ENCODE data around the gene KLHL26. TPM values are rescaled to one million over a fixed set of nuclear protein-coding genes. Genes with fewer than 3 reads are reported as not detected.
A peak's percentile ranks its signal among the peaks of the same experiment; 100 is the strongest.

The KLHL26 gene
- total and polyA plus RNA-seq, 9 of the 15 experiments (the other 6 are each of a cell fraction or from before 2014, with no cell fraction given) = 0.13 to 13.3 (median 1.4) TPM

DNA sequence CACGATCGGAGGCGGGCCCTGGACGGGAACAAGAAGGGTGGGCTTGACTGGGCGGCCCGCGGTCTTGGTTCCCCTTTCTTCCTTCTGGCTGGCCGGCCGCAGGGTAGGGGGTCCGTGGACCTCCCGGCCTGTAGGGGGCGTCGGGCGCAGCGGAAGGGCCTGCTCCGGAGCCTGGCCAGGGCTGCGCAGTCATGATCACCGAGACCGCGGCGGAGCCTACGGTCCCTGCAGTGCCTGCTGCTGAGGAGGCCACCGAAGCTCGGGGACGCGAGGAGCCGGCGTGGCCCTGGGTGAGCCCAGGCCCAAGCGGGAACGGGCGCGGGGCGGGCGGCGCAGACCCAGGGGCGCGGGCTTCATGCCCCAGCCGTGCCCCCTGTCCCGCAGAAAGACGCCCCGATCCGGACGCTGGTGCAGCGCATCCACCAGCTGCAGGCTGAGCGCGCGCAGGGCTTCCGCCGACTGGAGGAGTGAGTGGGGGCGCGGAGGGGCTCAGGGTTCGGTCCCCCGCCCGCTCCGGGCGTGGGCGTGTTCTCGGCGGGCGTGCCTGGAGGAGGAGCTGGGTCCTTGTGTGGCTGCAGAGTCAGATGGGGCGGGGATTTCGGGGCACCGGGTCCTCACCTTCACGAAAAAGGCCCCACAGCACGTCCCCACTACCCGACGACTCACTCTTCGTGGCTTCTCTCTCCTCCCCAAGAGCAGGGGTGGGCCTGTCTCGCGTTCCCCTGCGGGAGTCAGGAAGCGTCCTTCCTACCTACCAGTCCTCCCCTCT lies 48.0 kb upstream of the KLHL26 start, which contains the start of gene REX1BD (continued):
- TF ChIP-seq, protein P1, sequence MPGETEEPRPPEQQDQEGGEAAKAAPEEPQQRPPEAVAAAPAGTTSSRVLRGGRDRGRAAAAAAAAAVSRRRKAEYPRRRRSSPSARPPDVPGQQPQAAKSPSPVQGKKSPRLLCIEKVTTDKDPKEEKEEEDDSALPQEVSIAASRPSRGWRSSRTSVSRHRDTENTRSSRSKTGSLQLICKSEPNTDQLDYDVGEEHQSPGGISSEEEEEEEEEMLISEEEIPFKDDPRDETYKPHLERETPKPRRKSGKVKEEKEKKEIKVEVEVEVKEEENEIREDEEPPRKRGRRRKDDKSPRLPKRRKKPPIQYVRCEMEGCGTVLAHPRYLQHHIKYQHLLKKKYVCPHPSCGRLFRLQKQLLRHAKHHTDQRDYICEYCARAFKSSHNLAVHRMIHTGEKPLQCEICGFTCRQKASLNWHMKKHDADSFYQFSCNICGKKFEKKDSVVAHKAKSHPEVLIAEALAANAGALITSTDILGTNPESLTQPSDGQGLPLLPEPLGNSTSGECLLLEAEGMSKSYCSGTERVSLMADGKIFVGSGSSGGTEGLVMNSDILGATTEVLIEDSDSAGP (CRISPR knock-in tag; IDR thresholded peaks at IDR 0.05) = 0 out of 2 replicates have a peak, but pooled peaks have one; percentile 70
- TF ChIP-seq ZSCAN32 (CRISPR knock-in tag; IDR thresholded peaks at IDR 0.05) = peak; percentile 48; the same call in 1 of the 2 replicates
- TF ChIP-seq SUPT5H (IDR thresholded peaks at IDR 0.05) = peak; percentile 90
- TF ChIP-seq, protein P2, sequence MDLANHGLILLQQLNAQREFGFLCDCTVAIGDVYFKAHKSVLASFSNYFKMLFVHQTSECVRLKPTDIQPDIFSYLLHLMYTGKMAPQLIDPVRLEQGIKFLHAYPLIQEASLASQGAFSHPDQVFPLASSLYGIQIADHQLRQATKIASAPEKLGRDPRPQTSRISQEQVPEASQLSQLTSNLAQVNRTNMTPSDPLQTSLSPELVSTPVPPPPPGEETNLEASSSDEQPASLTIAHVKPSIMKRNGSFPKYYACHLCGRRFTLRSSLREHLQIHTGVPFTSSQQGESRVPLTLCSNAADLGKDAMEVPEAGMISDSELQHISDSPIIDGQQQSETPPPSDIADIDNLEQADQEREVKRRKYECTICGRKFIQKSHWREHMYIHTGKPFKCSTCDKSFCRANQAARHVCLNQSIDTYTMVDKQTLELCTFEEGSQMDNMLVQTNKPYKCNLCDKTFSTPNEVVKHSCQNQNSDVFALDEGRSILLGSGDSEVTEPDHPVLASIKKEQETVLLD (IDR thresholded peaks at IDR 0.05) = peak; percentile 20; the same call in 1 of the 2 replicates
- TF ChIP-seq, protein P3, sequence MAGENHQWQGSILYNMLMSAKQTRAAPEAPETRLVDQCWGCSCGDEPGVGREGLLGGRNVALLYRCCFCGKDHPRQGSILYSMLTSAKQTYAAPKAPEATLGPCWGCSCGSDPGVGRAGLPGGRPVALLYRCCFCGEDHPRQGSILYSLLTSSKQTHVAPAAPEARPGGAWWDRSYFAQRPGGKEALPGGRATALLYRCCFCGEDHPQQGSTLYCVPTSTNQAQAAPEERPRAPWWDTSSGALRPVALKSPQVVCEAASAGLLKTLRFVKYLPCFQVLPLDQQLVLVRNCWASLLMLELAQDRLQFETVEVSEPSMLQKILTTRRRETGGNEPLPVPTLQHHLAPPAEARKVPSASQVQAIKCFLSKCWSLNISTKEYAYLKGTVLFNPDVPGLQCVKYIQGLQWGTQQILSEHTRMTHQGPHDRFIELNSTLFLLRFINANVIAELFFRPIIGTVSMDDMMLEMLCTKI (IDR thresholded peaks at IDR 0.05; ENCODE audit: partially characterized antibody) = no peak
- TF ChIP-seq RNF2 (IDR thresholded peaks at IDR 0.05) = peak; percentile 72
- TF ChIP-seq ETV1 (tag; conservative IDR thresholded peaks at IDR 0.05; ENCODE audit: low read depth) = peak; percentile 82
- peak; percentile 82 for TF ChIP-seq FIP1L1 (IDR thresholded peaks at IDR 0.05; ENCODE audit: low read depth, low read length, poor library complexity, severe bottlenecking)
- TF ChIP-seq SIRT6 (IDR thresholded peaks at IDR 0.05; ENCODE audit: low read depth, low read length) = no peak
- no peak for TF ChIP-seq PTRF (tag; IDR thresholded peaks at IDR 0.05)
- no peak for TF ChIP-seq CREBBP (IDR thresholded peaks at IDR 0.05; ENCODE audit: low read depth, low read length)
